ACC112 (cell line): ENCODE measurements around the gene IMPACT.

Experiments used
- H2AFZ ChIP-seq: fragments of 200-600 bp; sonication (generic); one replicate; pipeline ENCODE4 v1.6.0; 2017; ENCODE audit warnings: antibody characterized with exemption, low read length; ENCODE audit not compliant: unreplicated experiment
- H3K27ac ChIP-seq: fragments of 200-600 bp; sonication (generic); 2 replicates; pipeline ENCODE4 v1.5.1; 2014; ENCODE audit warnings: low read depth, mild to moderate bottlenecking, antibody characterized with exemption, low read length, moderate library complexity
- H3K27me3 ChIP-seq: fragments of 200-600 bp; sonication (generic); 2 replicates; pipeline ENCODE4 v1.6.1; 2014; ENCODE audit warnings: mild to moderate bottlenecking, antibody characterized with exemption, low read length, moderate library complexity, mixed read lengths; ENCODE audit not compliant: insufficient read depth
- H3K36me3 ChIP-seq: fragments of 200-600 bp; sonication (generic); 2 replicates; pipeline ENCODE4 v1.6.1; 2016; ENCODE audit warnings: mild to moderate bottlenecking, antibody characterized with exemption, low read length, moderate library complexity, mixed read lengths; ENCODE audit not compliant: insufficient read depth
- H3K4me1 ChIP-seq: fragments of 200-600 bp; sonication (generic); one replicate; pipeline ENCODE4 v1.6.1; 2016; ENCODE audit warnings: low read length, mixed read lengths; ENCODE audit not compliant: insufficient read depth, unreplicated experiment, control insufficient read depth
- H3K4me3 ChIP-seq: fragments of 200-600 bp; sonication (generic); 2 replicates; pipeline ENCODE4 v1.5.1; 2014; ENCODE audit warnings: mild to moderate bottlenecking, low read depth, low read length
- H3K79me2 ChIP-seq: fragments of 200-600 bp; sonication (generic); one replicate; pipeline ENCODE4 v1.6.0; 2016; ENCODE audit warnings: low read length; ENCODE audit not compliant: control insufficient read depth, unreplicated experiment, insufficient read depth

IMPACT gene

GRCh38 chr18:24426398-24427294, at the start of gene IMPACT:
IMPACT (plus strand) TSS chr18:24426670; CDS start chr18:24426757, 87 bp downstream.
- H3K4me3 ChIP-seq, result peak within 1 kb of the TSS; percentile 86
- peaks cover 12% of the 10 kb centered on the region for H3K4me1 ChIP-seq
- H2AFZ ChIP-seq, result peak within 1 kb of the TSS; percentile 99
- H3K27ac ChIP-seq, result peak within 1 kb of the TSS; percentile 76
- H3K27me3 ChIP-seq, result no peaks in the 10 kb centered on the region
- peaks cover 23% of the 10 kb centered on the region for H3K79me2 ChIP-seq
- peaks cover 6% of the 10 kb centered on the region; the same call in 1 of the 2 replicates for H3K36me3 ChIP-seq

- 0 out of 2 replicates have a peak, but pooled peaks cover 3% of the 10 kb centered on the region for H3K36me3 ChIP-seq
- peaks cover 3% of the 10 kb centered on the region for H3K4me1 ChIP-seq
- H3K4me3 ChIP-seq, result no peak overlapping the region
- H3K79me2 ChIP-seq, result peaks cover 2% of the 10 kb centered on the region
- H3K27ac ChIP-seq, result no peak overlapping the region
- no peaks in the 10 kb centered on the region for H3K27me3 ChIP-seq
- H2AFZ ChIP-seq, result no peak overlapping the region
Observed at GRCh38 chr18:24378598-24378997, 47.9 kb upstream of the IMPACT start.

- no peak overlapping the region for H3K4me3 ChIP-seq
- no peak overlapping the region for H2AFZ ChIP-seq
- H3K36me3 ChIP-seq, result 0 out of 2 replicates have a peak, but pooled peaks cover 3% of the 10 kb centered on the region
- peaks cover 2% of the 10 kb centered on the region for H3K79me2 ChIP-seq
- no peaks in the 10 kb centered on the region for H3K27me3 ChIP-seq
- H3K27ac ChIP-seq, result no peak overlapping the region
- H3K4me1 ChIP-seq, result no peaks in the 10 kb centered on the region
Observed at GRCh38 chr18:24380163-24380747, 46.2 kb upstream of the IMPACT start.

- H3K27me3 ChIP-seq, result no peaks in the 10 kb centered on the region
- H2AFZ ChIP-seq, result no peak overlapping the region
- no peak overlapping the region for H3K27ac ChIP-seq
- no peaks in the 10 kb centered on the region for H3K36me3 ChIP-seq
- H3K4me3 ChIP-seq, result no peak overlapping the region
- H3K4me1 ChIP-seq, result peaks cover 7% of the 10 kb centered on the region
- H3K79me2 ChIP-seq, result peaks cover 2% of the 10 kb centered on the region
Observed at GRCh38 chr18:24381126-24381525, 45.3 kb upstream of the IMPACT start.

- Histone ChIP-seq H3K4me3 (no peak overlapping the region), H2AFZ (no peak overlapping the region), H3K36me3 (no peaks in the 10 kb centered on the region), H3K79me2 (peaks cover 2% of the 10 kb centered on the region), H3K4me1 (peaks cover 12% of the 10 kb centered on the region), H3K27ac (no peak overlapping the region), H3K27me3 (no peaks in the 10 kb centered on the region)
Observed at GRCh38 chr18:24386681-24387080, 39.8 kb upstream of the IMPACT start.

- Histone ChIP-seq H3K36me3 (no peaks in the 10 kb centered on the region), H3K79me2 (peaks cover 2% of the 10 kb centered on the region), H3K27ac (no peak overlapping the region), H3K4me3 (no peak overlapping the region), H2AFZ (no peak overlapping the region), H3K27me3 (no peaks in the 10 kb centered on the region), H3K4me1 (peaks cover 12% of the 10 kb centered on the region)
Observed at GRCh38 chr18:24388957-24389356, 37.5 kb upstream of the IMPACT start.

GRCh38 chr18:24395049-24395795, 31.2 kb upstream of the IMPACT start:
- peak overlapping the region; percentile 1; the same call in 1 of the 2 replicates for H3K4me3 ChIP-seq
- peaks cover 8% of the 10 kb centered on the region for H3K79me2 ChIP-seq
- H3K27me3 ChIP-seq, result no peaks in the 10 kb centered on the region
- H3K4me1 ChIP-seq, result peaks cover 20% of the 10 kb centered on the region
- H2AFZ ChIP-seq, result no peak overlapping the region
- no peak overlapping the region for H3K27ac ChIP-seq
- no peaks in the 10 kb centered on the region for H3K36me3 ChIP-seq

- Histone ChIP-seq H3K4me3 (peak overlapping the region; percentile 84), H3K27ac (peak overlapping the region; percentile 71; the same call in 1 of the 2 replicates), H3K4me1 (peaks cover 20% of the 10 kb centered on the region), H3K79me2 (peaks cover 8% of the 10 kb centered on the region), H2AFZ (peak overlapping the region; percentile 34), H3K36me3 (no peaks in the 10 kb centered on the region), H3K27me3 (no peaks in the 10 kb centered on the region)
Observed at GRCh38 chr18:24396082-24396633, 30.3 kb upstream of the IMPACT start.

GRCh38 chr18:24397131-24397693, 29.3 kb upstream of the IMPACT start:
- H3K4me1 ChIP-seq, result peaks cover 20% of the 10 kb centered on the region
- peak overlapping the region; percentile 34 for H2AFZ ChIP-seq
- no peaks in the 10 kb centered on the region for H3K27me3 ChIP-seq
- peak overlapping the region; percentile 71 for H3K27ac ChIP-seq
- H3K79me2 ChIP-seq, result peaks cover 8% of the 10 kb centered on the region
- no peaks in the 10 kb centered on the region for H3K36me3 ChIP-seq
- H3K4me3 ChIP-seq, result peak overlapping the region; percentile 84
